ENCODE measurements around the gene AKAP13. TPM values are rescaled to one million over a fixed set of nuclear protein-coding genes. Genes with fewer than 3 reads are reported as not detected.

The AKAP13 gene
- total RNA-seq, 2 experiments from 2014 or later: 104 to 106 TPM

DNA sequence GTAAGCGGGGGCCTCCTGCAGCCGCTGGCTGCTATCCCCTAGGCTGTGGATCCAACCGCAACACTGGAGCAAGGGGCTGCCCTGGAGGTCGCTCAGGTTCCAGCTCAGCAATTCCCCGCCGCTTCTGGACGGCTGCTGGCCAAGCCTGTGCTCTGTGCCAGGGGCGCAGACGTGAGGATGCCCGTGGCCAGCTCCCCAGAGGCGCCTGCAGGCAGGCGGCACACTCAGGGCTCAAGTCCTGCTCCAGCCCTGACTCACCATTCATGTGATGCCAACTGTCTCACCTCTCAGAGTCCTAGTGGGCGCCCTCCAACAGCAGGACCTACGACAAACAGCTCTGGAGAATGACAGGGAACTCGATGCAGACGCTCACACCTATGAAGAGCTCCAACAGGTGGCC is 382.8 kb downstream of the AKAP13 start:
- CTCF ChIA-PET: no interaction called here
- POLR2A ChIA-PET: no interaction called here

DNA sequence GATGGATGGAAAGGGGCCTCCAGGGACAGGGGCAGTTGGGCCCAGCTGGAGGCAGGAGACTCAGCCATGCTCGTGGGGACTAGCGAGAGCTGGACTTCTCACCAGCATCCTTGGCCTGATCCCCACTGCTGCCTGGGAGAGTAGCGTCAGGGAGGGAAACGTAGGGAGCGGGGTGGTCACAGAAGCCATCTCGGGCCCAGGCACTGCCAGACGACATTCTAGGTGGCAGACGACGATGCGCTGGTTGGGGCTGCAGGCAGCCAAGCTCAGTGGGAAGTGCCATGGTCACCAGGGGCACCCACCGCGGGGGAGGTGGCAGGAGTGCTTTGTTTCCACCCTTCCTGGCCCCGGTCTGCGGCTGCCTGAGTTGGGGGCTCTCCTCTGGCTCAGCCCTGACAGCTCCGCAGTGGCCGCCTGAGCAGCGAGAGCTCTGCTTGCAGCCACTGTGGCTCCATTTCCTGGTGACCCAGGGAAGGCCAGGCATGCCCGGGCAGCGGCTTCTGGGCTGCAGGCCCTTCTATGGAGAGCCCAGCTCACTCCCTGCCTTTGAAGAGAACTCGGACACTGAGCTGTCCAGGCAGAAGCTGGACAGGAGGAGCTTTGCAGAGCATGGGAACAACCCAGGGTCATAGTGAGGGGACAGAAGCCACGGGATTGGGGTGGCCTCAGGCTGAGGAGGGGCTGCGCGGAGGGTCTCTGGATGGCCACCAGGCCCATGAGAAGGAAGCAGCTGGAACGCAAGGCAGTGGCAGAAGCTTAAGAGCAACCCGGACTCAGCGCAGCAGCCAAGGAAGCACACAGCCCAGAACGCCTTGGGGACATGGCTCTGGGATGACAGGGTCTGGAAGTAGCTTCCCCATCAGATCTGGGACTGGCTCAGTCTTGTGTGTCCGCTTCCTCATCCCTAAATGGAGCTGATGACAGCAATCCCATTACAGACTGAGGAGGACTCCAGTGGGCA is 383.6 kb downstream of the AKAP13 start:
- CTCF ChIA-PET: interaction anchor here (0.7 kb wide), 1 partner anchor 465 kb away, joined by 3 read pairs; no protein-coding TSS in a partner anchor
- POLR2A ChIA-PET: no interaction called here

DNA sequence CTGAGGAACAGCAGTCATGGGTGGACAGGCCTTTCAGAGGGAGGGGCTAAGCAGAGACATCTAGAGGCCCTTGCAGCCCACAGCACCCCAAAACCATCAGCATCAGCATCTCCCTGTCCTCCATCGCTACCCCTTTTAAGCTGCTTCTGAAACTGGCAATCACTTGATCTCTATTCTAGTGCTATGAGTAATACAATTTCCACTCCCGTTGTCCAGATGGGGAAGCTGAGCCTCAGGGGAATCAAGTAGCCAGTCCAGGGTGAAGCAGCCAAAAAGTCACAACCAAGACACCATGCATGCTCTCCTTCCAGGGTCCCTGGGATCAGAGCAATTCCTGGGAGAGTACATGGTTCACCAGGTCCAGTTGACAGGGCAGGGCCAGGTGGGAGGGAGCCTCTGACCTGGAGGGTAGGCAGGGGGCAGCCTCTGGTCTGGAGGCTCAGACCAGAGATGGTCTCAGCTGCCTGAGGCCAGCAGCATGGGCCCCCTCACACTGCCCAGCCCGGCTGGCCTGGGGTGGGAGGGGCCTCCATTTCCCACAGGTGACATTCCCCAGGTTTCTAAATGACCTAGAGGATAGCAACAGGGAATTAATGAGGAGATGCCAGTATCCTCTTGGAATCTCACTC is 384.4 kb downstream of the AKAP13 start:
- ChIA-PET POLR2A (no interaction called here), CTCF (interaction anchor here (0.7 kb wide), 1 partner anchor 466 kb away, joined by 3 read pairs; no protein-coding TSS in a partner anchor)

GRCh38 chr15:85766001-85766831 is 385.8 kb downstream of the AKAP13 start:
- POLR2A ChIA-PET: no interaction called here
- CTCF ChIA-PET: interaction anchor here (0.7 to 0.8 kb wide), 2 partner anchors 68 to 74 kb away, joined by 4 to 6 read pairs; no protein-coding TSS in a partner anchor

DNA sequence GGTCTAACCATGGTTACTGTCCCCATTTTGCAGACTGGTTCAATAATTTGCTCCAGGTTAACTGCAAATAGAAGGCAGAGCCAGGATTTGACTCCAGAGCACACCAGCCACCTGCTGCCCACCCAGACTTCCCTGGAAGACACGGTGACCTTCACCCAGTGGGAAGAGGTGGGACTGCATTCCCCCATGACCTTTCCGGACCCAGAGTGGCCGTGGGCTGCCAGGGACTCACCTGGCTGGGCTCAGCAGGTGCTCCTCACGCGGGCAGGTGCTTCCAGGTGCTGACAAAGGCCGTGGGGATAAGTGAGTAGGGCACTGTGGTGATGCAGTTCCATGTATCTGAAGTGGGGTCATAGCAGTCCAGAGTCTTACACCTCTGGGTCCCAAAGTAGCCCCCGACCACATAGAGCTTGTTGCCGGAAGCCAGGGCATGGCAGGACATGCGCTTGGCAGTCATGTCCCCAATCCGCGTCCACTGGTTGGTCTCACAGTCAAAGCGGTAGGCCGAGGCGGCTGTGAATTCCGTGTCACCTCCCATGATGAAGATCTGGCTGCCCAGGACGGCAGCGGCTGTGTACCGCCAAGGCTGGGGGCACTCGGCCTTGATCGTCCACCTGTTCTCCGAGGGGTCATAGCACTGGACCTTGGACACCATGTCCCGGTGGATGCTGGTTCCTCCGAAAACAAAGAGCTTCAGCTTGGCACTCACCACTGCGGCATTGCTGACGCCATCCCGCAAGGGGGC is 387.6 kb downstream of the AKAP13 start:
- CTCF ChIA-PET: no interaction called here
- POLR2A ChIA-PET: no interaction called here

DNA sequence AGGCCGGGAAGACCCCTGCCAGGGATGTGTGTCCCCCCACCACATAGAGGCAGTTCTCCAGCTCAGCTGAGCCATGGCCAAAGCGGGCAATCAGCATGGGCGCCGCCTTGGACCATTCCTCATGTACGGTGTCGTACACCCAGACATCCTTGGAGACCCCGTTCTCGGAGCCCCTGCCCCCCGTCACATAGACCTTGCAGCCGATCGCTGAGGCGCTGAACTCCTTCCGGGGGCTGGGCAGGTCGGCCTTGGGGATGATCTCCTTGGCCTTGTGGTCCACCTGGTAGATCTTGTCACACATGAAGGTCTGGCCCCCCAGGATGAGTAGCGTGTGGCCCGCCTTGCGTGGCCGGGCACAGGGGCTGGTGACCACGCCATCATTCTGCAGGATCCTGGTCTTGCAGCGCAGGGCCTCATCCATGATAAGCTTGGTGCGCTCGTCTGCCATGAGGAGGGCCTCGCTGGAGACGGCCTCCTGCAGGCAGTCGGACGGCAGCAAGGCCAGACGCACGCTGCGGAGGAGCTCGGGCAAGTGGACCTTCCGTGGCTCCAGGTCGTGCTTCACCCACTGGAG is 388.3 kb downstream of the AKAP13 start:
- POLR2A ChIA-PET: no interaction called here
- CTCF ChIA-PET: no interaction called here

DNA sequence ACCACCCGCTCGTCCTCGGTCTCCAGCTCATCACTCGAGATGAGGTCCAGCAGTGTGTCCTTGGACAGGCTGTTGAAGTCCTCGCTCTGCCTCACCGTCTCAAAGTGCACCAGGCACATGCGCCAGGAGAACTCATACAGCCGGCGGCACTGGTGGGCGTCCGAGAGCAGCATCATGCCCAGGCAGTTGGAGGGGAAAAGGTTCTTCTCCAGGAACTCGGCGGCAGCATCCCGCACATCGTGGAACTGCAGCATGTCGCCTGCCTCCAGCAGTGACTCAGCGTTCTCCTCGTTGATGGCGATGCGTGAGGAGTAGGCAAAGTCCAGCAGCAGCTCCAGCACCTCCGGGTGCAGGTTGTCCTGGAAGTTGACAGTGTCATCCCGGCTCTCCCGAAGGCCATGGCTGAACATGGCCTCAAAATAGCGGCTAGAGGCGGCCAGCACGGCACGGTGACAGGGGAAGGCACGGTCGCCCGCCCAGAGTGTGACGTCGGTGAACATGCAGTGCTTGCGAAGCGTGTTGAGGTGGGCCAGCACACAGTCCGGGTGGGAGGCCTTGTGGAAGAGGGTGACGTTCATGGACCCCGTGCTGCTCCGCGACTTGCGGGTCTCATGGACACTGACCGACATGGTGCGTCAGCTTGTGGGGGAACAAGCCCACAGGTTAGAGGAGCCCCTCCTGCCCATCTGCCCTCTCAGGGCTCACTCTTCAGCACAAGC is 388.9 kb downstream of the AKAP13 start:
- CTCF ChIA-PET: no interaction called here

DNA sequence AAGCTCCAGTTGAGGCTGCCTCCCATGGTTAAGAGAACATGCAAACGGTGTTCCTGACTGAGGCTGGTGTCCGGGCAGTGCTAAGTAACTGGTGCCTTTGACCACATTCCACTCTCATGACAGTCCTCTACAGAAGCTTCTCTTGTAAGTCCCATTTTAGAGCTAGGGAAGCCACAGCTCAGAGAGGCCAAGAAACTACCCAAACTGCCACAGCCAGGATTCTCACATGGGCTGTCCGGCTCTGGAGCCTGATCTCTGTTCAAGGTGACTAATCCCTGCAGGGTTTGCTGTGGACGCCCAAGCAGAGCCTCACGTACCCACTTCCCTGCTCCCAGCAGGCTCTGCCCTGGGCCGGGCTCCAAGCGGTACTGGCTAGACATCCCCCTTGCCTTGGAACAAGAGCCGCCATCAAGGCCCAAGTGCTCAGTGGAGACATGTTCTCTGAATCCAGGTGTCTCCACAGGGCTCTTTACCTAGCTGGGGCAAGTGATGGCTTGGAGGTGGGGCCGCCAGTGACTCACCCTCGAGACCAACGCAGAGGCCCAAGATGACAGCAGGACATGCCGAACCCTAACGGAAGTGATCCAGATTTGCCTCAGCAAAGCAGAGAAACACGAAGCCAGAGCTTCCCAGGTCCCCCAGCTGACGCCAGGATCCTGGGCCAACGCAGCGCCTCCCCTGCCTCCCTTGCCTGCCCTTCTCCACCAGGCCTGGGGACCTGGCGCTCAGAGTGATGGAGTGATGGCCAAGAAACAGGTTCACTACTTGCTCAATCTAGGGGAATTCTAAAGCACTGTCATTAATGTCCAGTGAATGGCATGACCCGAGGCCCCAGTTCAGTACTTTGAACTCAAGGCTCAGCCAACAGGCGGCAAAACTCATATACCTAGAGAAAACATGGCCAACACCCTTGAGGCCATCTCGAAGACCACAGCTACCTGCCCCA is 390.0 kb downstream of the AKAP13 start:
- CTCF ChIA-PET: no interaction called here
- POLR2A ChIA-PET: interaction anchor here (0.6 kb wide), 1 partner anchor 72 kb away, joined by 4 read pairs; no protein-coding TSS in a partner anchor

More for the DNA sequence above, 388.9 kb downstream of the AKAP13 start:
- POLR2A ChIA-PET: no interaction called here

GRCh38 chr15:85771271-85771670 is 390.9 kb downstream of the AKAP13 start:
- CTCF ChIA-PET: no interaction called here
- POLR2A ChIA-PET: no interaction called here

DNA sequence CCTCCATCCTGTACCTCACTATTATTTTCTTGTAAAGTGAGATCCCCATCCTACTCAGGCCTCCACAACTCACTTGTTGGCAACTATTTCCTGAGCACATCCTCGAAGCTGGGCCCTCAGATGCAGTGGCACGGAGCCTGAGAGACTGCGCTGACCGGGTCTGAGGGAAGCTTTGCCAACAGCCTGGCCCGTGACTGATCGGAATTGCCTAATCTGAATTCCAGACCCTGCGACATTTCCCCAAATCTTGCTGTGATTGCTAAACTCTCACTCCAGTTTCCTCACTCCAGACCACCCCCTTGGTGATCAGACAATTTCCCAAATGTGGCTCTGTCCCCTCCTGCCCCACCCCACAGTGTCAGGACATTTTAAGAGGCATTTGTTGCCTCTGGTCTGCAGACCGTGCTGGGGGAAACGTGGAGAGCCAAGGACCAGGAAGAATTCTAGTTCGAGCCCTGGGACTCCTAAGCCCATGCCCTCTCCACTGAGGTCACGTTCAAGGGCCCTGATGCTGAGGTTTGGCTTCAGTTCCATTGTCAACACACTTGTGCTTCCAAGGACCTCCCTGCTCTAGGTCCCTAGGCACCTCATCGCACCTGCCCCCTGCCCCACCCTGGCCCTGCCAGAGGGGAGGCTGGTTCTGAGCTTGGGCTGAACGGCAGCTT is 391.5 kb downstream of the AKAP13 start:
- POLR2A ChIA-PET: no interaction called here
- CTCF ChIA-PET: no interaction called here

DNA sequence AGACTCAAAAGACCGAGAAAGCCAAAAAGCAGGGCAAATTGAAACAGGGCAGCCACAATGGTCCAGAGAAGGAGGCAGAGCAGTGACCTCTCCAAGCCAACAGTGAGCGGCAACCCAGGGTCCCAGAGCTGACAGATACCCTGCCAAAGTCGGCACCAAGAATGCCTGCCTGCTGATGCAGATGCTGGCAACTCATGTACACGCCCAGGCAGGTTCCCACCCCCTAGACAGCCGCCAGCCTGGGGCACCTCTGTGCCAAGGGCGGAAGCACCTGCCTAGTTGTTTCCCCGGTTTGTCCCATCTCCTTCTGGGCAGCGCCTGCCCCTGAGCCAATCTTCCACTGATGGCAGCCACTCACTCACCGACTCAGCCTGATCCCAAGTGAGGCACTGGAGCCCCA is 392.3 kb downstream of the AKAP13 start:
- ChIA-PET CTCF (no interaction called here), POLR2A (no interaction called here)

DNA sequence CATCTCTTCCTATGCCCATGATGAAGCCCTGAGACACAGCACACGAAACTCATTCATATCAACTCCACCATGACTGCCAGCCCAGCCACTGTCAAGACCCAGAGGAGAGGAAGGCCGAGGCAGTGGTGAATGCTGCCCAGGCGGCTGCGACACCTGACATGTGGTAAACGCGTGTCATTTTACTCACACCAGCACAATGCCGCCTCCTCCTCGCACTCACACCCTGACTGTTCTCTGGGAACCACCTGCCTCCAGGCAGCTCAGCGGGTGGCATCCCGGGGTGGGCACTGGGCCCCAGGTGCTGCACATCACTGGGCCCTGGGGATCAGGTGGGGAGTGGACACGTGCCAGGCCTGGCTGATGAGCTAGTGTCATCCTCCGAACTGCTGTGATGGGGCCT is 392.8 kb downstream of the AKAP13 start:
- POLR2A ChIA-PET: no interaction called here
- CTCF ChIA-PET: no interaction called here

DNA sequence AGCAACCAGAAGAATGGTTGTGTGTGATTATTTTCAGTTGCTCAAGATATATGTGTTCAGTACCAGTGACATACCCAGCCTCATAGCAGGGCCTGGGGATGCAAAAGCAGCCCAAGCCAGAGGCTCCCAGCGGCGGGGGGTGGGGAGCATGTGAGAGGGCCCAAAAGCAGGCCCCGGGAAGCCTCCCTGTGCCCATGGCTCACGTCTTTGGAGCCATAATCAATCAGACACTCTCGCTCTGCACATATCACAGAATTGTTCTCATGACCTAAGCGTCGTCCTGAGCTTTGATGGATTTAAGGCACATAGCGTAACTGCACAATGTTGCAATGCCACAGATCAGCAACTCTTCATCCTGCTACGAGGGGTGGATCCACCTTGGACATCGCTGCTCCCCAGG is 393.6 kb downstream of the AKAP13 start:
- POLR2A ChIA-PET: no interaction called here
- CTCF ChIA-PET: interaction anchor here (0.6 kb wide), 1 partner anchor 42 kb away, joined by 4 read pairs; no protein-coding TSS in a partner anchor

GRCh38 chr15:85777250-85778106 is 397.1 kb downstream of the AKAP13 start:
- CTCF ChIA-PET: interaction anchor here (1.0 kb wide), 1 partner anchor 26 kb away, joined by 3 read pairs; no protein-coding TSS in a partner anchor
- POLR2A ChIA-PET: no interaction called here

GRCh38 chr15:85778107-85778776 is 397.8 kb downstream of the AKAP13 start:
- ChIA-PET POLR2A (interaction anchor here (0.6 kb wide), 1 partner anchor 16 kb away, joined by 8 read pairs; the partner anchor contains the start of gene KLHL25), CTCF (interaction anchor here (1.0 kb wide), 1 partner anchor 27 kb away, joined by 3 read pairs; no protein-coding TSS in a partner anchor)

Data from activated CD8-positive, alpha-beta memory T cell treated with anti-CD3 and anti-CD28 coated beads for 36 hours (primary cell).